Measurements from ENCODE around the gene KCNQ4. TPM values are rescaled to one million over a fixed set of nuclear protein-coding genes. Genes with fewer than 3 reads are reported as not detected.

The KCNQ4 gene
- total and polyA plus RNA-seq, 2 donors (not counting 3 experiments of a cell fraction or from before 2014, with no cell fraction given) = 0.06 to 0.07 TPM

DNA sequence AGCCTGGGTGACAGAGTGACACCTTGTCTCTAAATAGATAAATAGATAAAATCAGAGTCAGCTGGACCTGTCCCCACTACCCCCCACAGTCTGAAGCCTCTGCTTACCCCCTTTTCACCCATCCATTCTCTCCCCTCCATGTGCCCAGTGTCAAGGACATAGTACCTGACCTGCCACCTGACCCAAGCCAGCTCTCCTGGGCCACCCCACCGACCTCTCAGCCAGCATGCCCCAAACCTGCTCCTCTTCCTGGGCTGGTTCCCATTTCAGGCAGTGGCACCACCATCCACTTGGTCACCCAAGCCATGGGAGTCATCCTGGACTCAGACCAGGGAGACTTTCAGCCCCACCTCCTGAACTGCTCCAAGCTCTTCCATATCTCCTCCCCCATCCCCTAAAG is 50.4 kb downstream of the KCNQ4 start:
- Histone ChIP-seq H3K4me2 (ENCODE audit: insufficient read depth, low read length) (no peak overlapping the region), H3K4me3 (replicated peaks in 1 of 3; ENCODE audit: insufficient read depth in 1 of 3, low read depth in 1 of 3, low read length in 3 of 3) (no peak overlapping the region), H3K27ac (ENCODE audit: insufficient read depth, low read depth, low read length) (no peak overlapping the region), H3K36me3 (ENCODE audit: control insufficient read depth in 2 of 2, extremely low read depth in 1 of 2, insufficient read depth in 2 of 2, low read length in 2 of 2) (no peaks in the 10 kb centered on the region), H3K79me2 (ENCODE audit: control insufficient read depth, insufficient read depth, low read length) (no peaks in the 10 kb centered on the region), H3K9me1 (replicated peaks; ENCODE audit: control insufficient read depth, extremely low read depth, insufficient read depth, low read length) (no peaks in the 10 kb centered on the region), H3K27me3 (ENCODE audit: control insufficient read depth in 2 of 2, insufficient read depth in 2 of 2, low read length in 2 of 2) (peaks cover 7 to 17% of the 10 kb centered on the region in 2 experiments), H3K9ac (replicated peaks; ENCODE audit: extremely low read depth, insufficient read depth, low read length) (no peak overlapping the region), H2AFZ (ENCODE audit: low read depth, low read length) (no peak overlapping the region), H3K4me1 (ENCODE audit: control insufficient read depth, extremely low read depth, insufficient read depth, low read length) (no peaks in the 10 kb centered on the region), H3K9me3 (replicated peaks; ENCODE audit: control insufficient read depth, insufficient read depth, low read length) (no peaks in the 10 kb centered on the region), H4K20me1 (replicated peaks; ENCODE audit: control insufficient read depth, extremely low read depth, insufficient read depth, low read length) (no peaks in the 10 kb centered on the region)
- TF ChIP-seq FOS (IDR thresholded peaks at IDR 0.05; ENCODE audit: borderline replicate concordance, insufficient read depth, low read length) (no peak), GATA2 (IDR thresholded peaks at IDR 0.05; ENCODE audit: insufficient read depth, insufficient read length, low read depth, low read length) (no peak), JUN (IDR thresholded peaks at IDR 0.05; ENCODE audit: borderline replicate concordance, insufficient read depth, insufficient read length, low read depth) (no peak), POLR2A (IDR thresholded peaks at IDR 0.05; ENCODE audit: low read depth, low read length) (no peak), POLR2AphosphoS5 (IDR thresholded peaks at IDR 0.05; ENCODE audit: insufficient read depth, low read depth, low read length) (no peak), MYC (IDR thresholded peaks at IDR 0.05; ENCODE audit: low read depth, low read length) (no peak), EZH2 (IDR thresholded peaks at IDR 0.05; ENCODE audit: borderline replicate concordance, low read depth, low read length, severe bottlenecking) (no peak)
- TF ChIP-seq, protein P1, sequence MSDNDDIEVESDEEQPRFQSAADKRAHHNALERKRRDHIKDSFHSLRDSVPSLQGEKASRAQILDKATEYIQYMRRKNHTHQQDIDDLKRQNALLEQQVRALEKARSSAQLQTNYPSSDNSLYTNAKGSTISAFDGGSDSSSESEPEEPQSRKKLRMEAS (IDR thresholded peaks at IDR 0.05; ENCODE audit: insufficient read depth, insufficient read length) = no peak
- TF ChIP-seq, protein P2, sequence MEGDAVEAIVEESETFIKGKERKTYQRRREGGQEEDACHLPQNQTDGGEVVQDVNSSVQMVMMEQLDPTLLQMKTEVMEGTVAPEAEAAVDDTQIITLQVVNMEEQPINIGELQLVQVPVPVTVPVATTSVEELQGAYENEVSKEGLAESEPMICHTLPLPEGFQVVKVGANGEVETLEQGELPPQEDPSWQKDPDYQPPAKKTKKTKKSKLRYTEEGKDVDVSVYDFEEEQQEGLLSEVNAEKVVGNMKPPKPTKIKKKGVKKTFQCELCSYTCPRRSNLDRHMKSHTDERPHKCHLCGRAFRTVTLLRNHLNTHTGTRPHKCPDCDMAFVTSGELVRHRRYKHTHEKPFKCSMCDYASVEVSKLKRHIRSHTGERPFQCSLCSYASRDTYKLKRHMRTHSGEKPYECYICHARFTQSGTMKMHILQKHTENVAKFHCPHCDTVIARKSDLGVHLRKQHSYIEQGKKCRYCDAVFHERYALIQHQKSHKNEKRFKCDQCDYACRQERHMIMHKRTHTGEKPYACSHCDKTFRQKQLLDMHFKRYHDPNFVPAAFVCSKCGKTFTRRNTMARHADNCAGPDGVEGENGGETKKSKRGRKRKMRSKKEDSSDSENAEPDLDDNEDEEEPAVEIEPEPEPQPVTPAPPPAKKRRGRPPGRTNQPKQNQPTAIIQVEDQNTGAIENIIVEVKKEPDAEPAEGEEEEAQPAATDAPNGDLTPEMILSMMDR (IDR thresholded peaks at IDR 0.05; ENCODE audit: extremely low read depth in 1 of 2, insufficient read depth in 1 of 2, low read depth in 1 of 2, low read length in 2 of 2) = no peak
- dilution Hi-C loops (cut with MboI; ENCODE audit: extremely low pct_ligation_motif_present, low sequenced_read_pairs) (no loop called here), intact Hi-C loops (cut with micrococcal nuclease) (no loop called here)
- FAIRE-seq (no peak), DNase-seq (ENCODE audit: low read depth, low spot score) (no peak)
- ChIA-PET CTCF (interaction anchor here (1.7 kb wide), 1 partner anchor 60 kb away, joined by 5 read pairs; no protein-coding TSS in a partner anchor), POLR2A (no interaction called here)
- no TSS peak for BruUV-seq (replicated peaks)
